Peyer's patch (tissue), 4 donors: ENCODE measurements around the gene ACIN1. TPM values are rescaled to one million over a fixed set of nuclear protein-coding genes. Genes with fewer than 3 reads are reported as not detected.

ENCODE experiments used
- DNase-seq, 3 donors: peaks; one replicate each; pipeline ENCODE4 v3.0.0-alpha.2; 2017 to 2019
- H3K27ac ChIP-seq, 4 donors: fragments of 200-600 bp; sonication (generic); one replicate each; pipeline ENCODE4 v1.5.1; 2016 to 2019
- H3K27me3 ChIP-seq, 2 donors: fragments of 200-600 bp; sonication (generic); one replicate each; pipeline ENCODE4 v1.5.1; 2019
- H3K36me3 ChIP-seq, 3 donors: fragments of 200-600 bp; sonication (generic); one replicate each; pipeline ENCODE4 v1.5.1; 2016 to 2019
- H3K4me1 ChIP-seq, 4 donors: fragments of 200-600 bp; sonication (generic); one replicate each; pipeline ENCODE4 v1.5.1; 2016 to 2019
- H3K4me3 ChIP-seq, 4 donors: fragments of 200-600 bp; sonication (generic); 1 replicate in 3 of 4; 2 replicates in 1 of 4; pipeline ENCODE4 v1.5.1; 2016 to 2019; ENCODE audit warnings: mild to moderate bottlenecking in 1 of 4
- H3K9me3 ChIP-seq, 4 donors: fragments of 200-600 bp; sonication (generic); one replicate each; pipeline ENCODE4 v1.5.1; 2016 to 2019; ENCODE audit warnings: mild to moderate bottlenecking in 1 of 4
- CTCF ChIP-seq, 6 experiments: fragments of 450-650 bp in 4 of 6; fragments of 200-600 bp in 2 of 6; sonication (generic) in 1 of 6; IDR thresholded peaks; one replicate each; pipeline ENCODE4 v1.5.1; 2017 to 2019; ENCODE audit warnings: antibody characterized with exemption in 6 of 6, mild to moderate bottlenecking in 3 of 6, moderate library complexity in 1 of 6
- POLR2A ChIP-seq, 2 donors: fragments of 450-650 bp; IDR thresholded peaks; one replicate each; pipeline ENCODE4 v1.5.1; 2017; ENCODE audit warnings: antibody characterized with exemption in 2 of 2, mild to moderate bottlenecking in 2 of 2, moderate library complexity in 2 of 2
- total RNA-seq, 4 donors: library from RNA; depleted of rRNA; stranded (reverse); fragments of >200 nt; gene quantifications; one replicate each; pipeline ENCODE4 v1.1.0, GENCODE V29; 2016

Gene ACIN1
- total RNA-seq, 4 donors from 2014 or later = 130 to 281 (median 238) TPM

DNA sequence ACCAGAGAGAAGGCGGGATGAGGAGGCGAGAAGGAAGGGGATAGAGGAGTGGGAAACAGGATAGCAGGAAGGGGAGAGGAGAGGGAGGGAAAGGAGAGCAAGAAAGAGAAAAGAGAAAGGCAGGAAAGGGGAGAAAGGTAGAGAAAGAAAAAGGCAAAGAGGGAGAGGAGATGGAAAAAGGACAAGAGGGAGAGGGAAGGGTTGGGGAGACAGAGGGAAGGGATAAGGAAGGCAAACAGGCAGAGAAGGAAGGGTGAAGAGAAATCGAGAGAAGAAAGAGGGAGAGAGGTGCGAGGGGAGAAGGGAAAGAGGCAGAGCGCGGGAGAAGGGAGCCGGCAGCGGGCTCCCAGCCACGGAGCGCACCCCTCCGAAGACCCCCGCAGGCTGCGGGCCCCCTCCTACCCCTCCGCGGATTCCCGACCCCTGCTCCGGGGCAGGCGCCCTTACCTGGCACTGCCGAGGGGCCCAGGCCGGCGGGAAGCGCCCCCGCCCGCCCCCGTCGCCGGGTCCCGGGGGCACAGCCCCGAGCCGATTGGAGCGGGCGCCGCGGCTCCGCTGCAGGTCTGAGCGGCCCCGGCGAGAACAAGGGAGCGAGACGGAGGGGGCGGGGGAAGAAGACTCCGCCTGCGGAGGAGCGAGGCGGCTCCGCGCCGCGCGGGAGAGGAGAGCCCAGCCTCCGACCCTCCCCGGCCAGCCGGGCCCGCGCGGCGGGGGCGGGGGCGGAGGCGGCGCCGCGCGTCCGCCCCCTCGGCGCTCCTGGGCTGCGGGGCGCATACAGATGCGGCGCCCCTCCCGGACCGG, 37.8 kb downstream of the ACIN1 start, which contains the start of gene CDH24:
Gene CDH24, minus strand, starts transcription at position 565 of the 801 bp plus-strand sequence. CDS start 1,787 bp downstream, outside the sequence.
- TF ChIP-seq CTCF (IDR thresholded peaks at IDR 0.05) = no peak
- no peaks in the 10 kb centered on the region for H3K9me3 ChIP-seq

DNA sequence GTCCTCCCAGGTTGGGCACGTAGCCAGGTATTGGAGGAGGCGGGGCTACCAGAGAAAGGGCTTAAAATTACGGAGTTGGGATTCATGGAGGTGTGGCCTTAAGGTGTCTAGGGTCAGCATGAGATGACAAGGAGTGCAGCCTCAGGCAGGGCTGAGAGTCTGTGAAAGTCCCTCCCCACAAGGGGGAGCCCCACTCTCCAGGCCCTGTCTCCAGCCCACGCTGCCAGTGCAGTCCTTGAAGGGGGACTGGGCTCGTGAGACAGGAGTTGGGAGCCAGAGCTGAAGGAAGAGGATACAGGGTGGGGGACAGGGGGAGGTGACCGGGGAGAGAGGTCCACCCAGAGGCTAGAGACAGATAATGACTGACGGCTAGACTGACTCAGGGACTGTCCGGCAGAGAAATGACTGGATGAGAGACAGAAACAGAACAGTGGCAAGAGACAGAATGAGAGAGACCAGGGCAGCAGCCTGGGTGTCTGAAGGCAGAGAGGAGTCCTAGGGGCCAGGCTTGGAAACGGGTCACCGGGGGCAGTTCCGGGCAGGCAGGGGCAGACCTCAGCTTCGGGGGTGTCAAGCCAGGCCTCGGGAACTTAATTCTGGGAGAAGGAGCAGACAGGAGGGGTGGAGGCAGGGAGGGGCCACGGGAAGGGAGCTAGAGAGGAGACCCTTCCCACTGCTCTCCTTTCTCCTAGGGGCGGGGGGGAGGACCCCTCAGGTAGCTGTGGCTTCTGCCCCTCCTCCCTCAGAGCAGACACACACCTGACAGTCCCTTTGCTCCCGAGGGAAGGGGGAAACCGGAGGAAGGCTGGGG, 38.6 kb downstream of the ACIN1 start:
- H3K4me3 ChIP-seq = peak overlapping the region in 3 of 4 donors; percentile 2 to 81 (median 72)
- TF ChIP-seq POLR2A (IDR thresholded peaks at IDR 0.05) (no peak), CTCF (IDR thresholded peaks at IDR 0.05) (peak; percentile 43 to 74 (median 65))
- H3K36me3 ChIP-seq = peaks cover 0 to 28% (median 4%) of the 10 kb centered on the region in 3 donors
- H3K27ac ChIP-seq = peak overlapping the region in 1 of 4 donors; percentile 25
- no peaks in the 10 kb centered on the region for H3K27me3 ChIP-seq
- no peaks in the 10 kb centered on the region for H3K9me3 ChIP-seq
- peaks cover 0 to 13% (median 6%) of the 10 kb centered on the region in 4 donors for H3K4me1 ChIP-seq
- DNase-seq = peak; percentile 75 to 89 (median 78)

More for the DNA sequence above, 37.8 kb downstream of the ACIN1 start, which contains the start of gene CDH24:
- Histone ChIP-seq H3K36me3 (peaks cover 0 to 35% (median 6%) of the 10 kb centered on the region in 3 donors), H3K4me1 (peaks cover 0 to 13% (median 6%) of the 10 kb centered on the region in 4 donors), H3K4me3 (peak within 1 kb of the TSS; percentile 55 to 81 (median 66)), H3K27ac (peak within 1 kb of the TSS; percentile 32 to 70 (median 66)), H3K27me3 (no peaks in the 10 kb centered on the region)
- DNase-seq = peak; percentile 67 to 87 (median 86)

DNA sequence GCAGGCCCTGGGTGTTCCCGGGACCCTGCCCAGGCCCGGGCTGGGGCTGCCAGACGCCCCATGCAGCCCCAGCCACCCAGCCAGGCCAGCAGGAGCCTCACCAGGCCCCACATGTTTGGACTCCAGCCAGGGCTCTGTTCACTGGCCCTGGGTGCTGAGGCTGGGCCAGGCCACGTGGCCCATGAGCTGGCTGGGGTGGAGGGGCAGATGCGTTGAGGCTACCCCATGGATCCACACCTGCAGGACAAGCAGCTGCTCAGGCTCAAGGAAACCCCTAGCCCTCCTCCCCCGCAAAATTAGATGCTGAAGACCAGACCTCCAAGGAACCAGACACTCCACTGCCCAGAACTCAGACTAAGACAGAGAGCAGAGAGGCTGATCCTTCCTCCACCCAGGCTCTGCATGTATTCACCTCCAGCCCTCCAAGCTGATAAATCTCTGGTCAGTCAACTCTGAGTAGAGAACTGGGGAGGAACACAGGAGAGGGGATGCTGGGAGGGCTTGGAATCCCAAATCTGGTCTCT, 39.3 kb downstream of the ACIN1 start:
- Histone ChIP-seq H3K4me3 (no peak overlapping the region), H3K9me3 (no peaks in the 10 kb centered on the region), H3K4me1 (peaks cover 0 to 13% (median 6%) of the 10 kb centered on the region in 4 donors), H3K27ac (no peak overlapping the region), H3K27me3 (no peaks in the 10 kb centered on the region), H3K36me3 (peaks cover 0 to 21% (median 1%) of the 10 kb centered on the region in 3 donors)
- TF ChIP-seq POLR2A (IDR thresholded peaks at IDR 0.05) = no peak
- TF ChIP-seq CTCF (IDR thresholded peaks at IDR 0.05) = no peak
- peak in 1 of 3 donors; percentile 37 for DNase-seq

GRCh38 chr14:23055147-23055550, 39.8 kb downstream of the ACIN1 start:
- Histone ChIP-seq H3K27ac (no peak overlapping the region), H3K4me3 (no peak overlapping the region), H3K36me3 (peaks cover 0 to 16% (median 0%) of the 10 kb centered on the region in 3 donors), H3K27me3 (no peaks in the 10 kb centered on the region), H3K9me3 (no peaks in the 10 kb centered on the region), H3K4me1 (peaks cover 0 to 13% (median 6%) of the 10 kb centered on the region in 4 donors)
- DNase-seq = no peak
- no peak for TF ChIP-seq POLR2A (IDR thresholded peaks at IDR 0.05)
- no peak for TF ChIP-seq CTCF (IDR thresholded peaks at IDR 0.05)
